ENCODE measurements around the gene CFAP90. TPM values are rescaled to one million over a fixed set of nuclear protein-coding genes. Genes with fewer than 3 reads are reported as not detected.

CFAP90 gene
- total and polyA plus RNA-seq, 2 donors (not counting 3 experiments of a cell fraction or from before 2014, with no cell fraction given): 0.07 TPM; not detected in 1

DNA sequence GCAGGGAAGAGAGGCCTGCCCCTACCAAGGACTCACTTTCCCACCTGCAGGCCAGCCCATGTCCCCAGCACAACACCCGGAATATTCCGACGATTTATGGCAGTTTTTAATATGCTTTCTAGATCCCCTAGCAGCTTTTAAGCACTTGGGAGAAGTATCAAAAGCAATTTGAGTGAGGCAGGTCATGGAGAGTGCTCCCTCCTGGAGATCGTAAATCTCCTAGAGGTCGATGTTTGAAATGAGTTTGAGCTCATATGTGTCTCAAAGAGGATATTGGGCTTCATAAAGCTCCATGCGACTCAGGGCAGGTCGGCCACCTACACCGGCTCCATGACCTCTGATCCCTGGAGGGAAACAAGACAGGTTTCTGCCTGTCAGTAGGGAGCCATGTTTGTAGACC, 27.3 kb downstream of the CFAP90 start:
- H3K9ac ChIP-seq (replicated peaks; ENCODE audit: extremely low read depth, insufficient read depth, low read length): no peak overlapping the region
- dilution Hi-C loops (cut with MboI; ENCODE audit: extremely low pct_ligation_motif_present, low sequenced_read_pairs) (no loop called here), intact Hi-C loops (cut with micrococcal nuclease) (no loop called here)
- no peaks in the 10 kb centered on the region for H3K9me1 ChIP-seq (replicated peaks; ENCODE audit: control insufficient read depth, extremely low read depth, insufficient read depth, low read length)
- no TSS peak for BruUV-seq (replicated peaks)
- no peaks in the 10 kb centered on the region for H3K27me3 ChIP-seq (ENCODE audit: control insufficient read depth in 2 of 2, insufficient read depth in 2 of 2, low read length in 2 of 2)
- H3K4me1 ChIP-seq (ENCODE audit: control insufficient read depth, extremely low read depth, insufficient read depth, low read length): no peaks in the 10 kb centered on the region
- ChIA-PET POLR2A (no interaction called here), CTCF (no interaction called here)
- H3K27ac ChIP-seq (ENCODE audit: insufficient read depth, low read depth, low read length): no peak overlapping the region
- H3K36me3 ChIP-seq (ENCODE audit: control insufficient read depth in 2 of 2, extremely low read depth in 1 of 2, insufficient read depth in 2 of 2, low read length in 2 of 2): no peaks in the 10 kb centered on the region
- no peak overlapping the region for H3K4me2 ChIP-seq (ENCODE audit: insufficient read depth, low read length)
- H4K20me1 ChIP-seq (replicated peaks; ENCODE audit: control insufficient read depth, extremely low read depth, insufficient read depth, low read length): no peaks in the 10 kb centered on the region
- H3K4me3 ChIP-seq (replicated peaks in 1 of 3; ENCODE audit: insufficient read depth in 1 of 3, low read depth in 1 of 3, low read length in 3 of 3): no peak overlapping the region
- H2AFZ ChIP-seq (ENCODE audit: low read depth, low read length): no peak overlapping the region
- DNase-seq (ENCODE audit: low read depth, low spot score): no peak
- TF ChIP-seq FOS (IDR thresholded peaks at IDR 0.05; ENCODE audit: borderline replicate concordance, insufficient read depth, low read length): no peak
- no peak for TF ChIP-seq EZH2 (IDR thresholded peaks at IDR 0.05; ENCODE audit: borderline replicate concordance, low read depth, low read length, severe bottlenecking)
- no peak for TF ChIP-seq POLR2A (IDR thresholded peaks at IDR 0.05; ENCODE audit: low read depth, low read length)
- no peak for TF ChIP-seq POLR2AphosphoS5 (IDR thresholded peaks at IDR 0.05; ENCODE audit: insufficient read depth, low read depth, low read length)
- no peak for TF ChIP-seq JUN (IDR thresholded peaks at IDR 0.05; ENCODE audit: borderline replicate concordance, insufficient read depth, insufficient read length, low read depth)
- no peak for TF ChIP-seq GATA2 (IDR thresholded peaks at IDR 0.05; ENCODE audit: insufficient read depth, insufficient read length, low read depth, low read length)
- TF ChIP-seq, protein P1, sequence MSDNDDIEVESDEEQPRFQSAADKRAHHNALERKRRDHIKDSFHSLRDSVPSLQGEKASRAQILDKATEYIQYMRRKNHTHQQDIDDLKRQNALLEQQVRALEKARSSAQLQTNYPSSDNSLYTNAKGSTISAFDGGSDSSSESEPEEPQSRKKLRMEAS (IDR thresholded peaks at IDR 0.05; ENCODE audit: insufficient read depth, insufficient read length): no peak
- TF ChIP-seq MYC (IDR thresholded peaks at IDR 0.05; ENCODE audit: low read depth, low read length): no peak
- FAIRE-seq: no peak
- no peaks in the 10 kb centered on the region for H3K9me3 ChIP-seq (replicated peaks; ENCODE audit: control insufficient read depth, insufficient read depth, low read length)
- H3K79me2 ChIP-seq (ENCODE audit: control insufficient read depth, insufficient read depth, low read length): no peaks in the 10 kb centered on the region

DNA sequence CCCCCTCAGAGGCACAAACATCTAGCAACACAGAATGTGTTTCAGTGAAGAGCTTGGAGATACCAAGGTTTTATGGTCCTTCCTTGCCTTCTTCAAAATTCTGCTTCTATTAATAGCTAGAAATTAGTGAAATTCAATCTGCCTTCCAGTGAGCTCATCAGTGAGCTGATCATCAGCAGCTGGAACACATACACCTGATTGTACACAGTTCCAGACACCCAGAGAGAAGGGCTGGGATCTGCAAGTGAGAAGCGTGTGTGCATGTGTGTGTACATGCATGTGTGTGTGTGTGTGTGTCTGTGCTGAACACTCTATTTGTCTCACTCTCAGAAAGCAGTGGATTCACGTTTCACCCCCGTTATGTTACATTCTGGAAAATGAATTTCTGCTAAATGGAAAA, 28.5 kb downstream of the CFAP90 start:
- Histone ChIP-seq H3K79me2 (ENCODE audit: control insufficient read depth, insufficient read depth, low read length) (no peaks in the 10 kb centered on the region), H3K4me3 (replicated peaks in 1 of 3; ENCODE audit: insufficient read depth in 1 of 3, low read depth in 1 of 3, low read length in 3 of 3) (no peak overlapping the region), H3K9ac (replicated peaks; ENCODE audit: extremely low read depth, insufficient read depth, low read length) (no peak overlapping the region), H3K27me3 (ENCODE audit: control insufficient read depth in 2 of 2, insufficient read depth in 2 of 2, low read length in 2 of 2) (no peaks in the 10 kb centered on the region), H3K4me1 (ENCODE audit: control insufficient read depth, extremely low read depth, insufficient read depth, low read length) (no peaks in the 10 kb centered on the region), H2AFZ (ENCODE audit: low read depth, low read length) (no peak overlapping the region), H3K36me3 (ENCODE audit: control insufficient read depth in 2 of 2, extremely low read depth in 1 of 2, insufficient read depth in 2 of 2, low read length in 2 of 2) (no peaks in the 10 kb centered on the region), H3K27ac (ENCODE audit: insufficient read depth, low read depth, low read length) (no peak overlapping the region), H4K20me1 (replicated peaks; ENCODE audit: control insufficient read depth, extremely low read depth, insufficient read depth, low read length) (no peaks in the 10 kb centered on the region), H3K9me3 (replicated peaks; ENCODE audit: control insufficient read depth, insufficient read depth, low read length) (no peaks in the 10 kb centered on the region), H3K4me2 (ENCODE audit: insufficient read depth, low read length) (no peak overlapping the region), H3K9me1 (replicated peaks; ENCODE audit: control insufficient read depth, extremely low read depth, insufficient read depth, low read length) (no peaks in the 10 kb centered on the region)
- dilution Hi-C loops (cut with MboI; ENCODE audit: extremely low pct_ligation_motif_present, low sequenced_read_pairs) (no loop called here), intact Hi-C loops (cut with micrococcal nuclease) (no loop called here)
- ChIA-PET CTCF (interaction anchor here (1.0 to 1.4 kb wide), 2 partner anchors 9 to 77 kb away, joined by 4 read pairs; no protein-coding TSS in a partner anchor), POLR2A (no interaction called here)
- TF ChIP-seq, protein P1 (IDR thresholded peaks at IDR 0.05; ENCODE audit: insufficient read depth, insufficient read length): no peak
- no peak for TF ChIP-seq GATA2 (IDR thresholded peaks at IDR 0.05; ENCODE audit: insufficient read depth, insufficient read length, low read depth, low read length)
- no TSS peak for BruUV-seq (replicated peaks)
- no peak for DNase-seq (ENCODE audit: low read depth, low spot score)
- no peak for FAIRE-seq

Measured in endothelial cell of umbilical vein (primary cell).